ENCODE measurements around the gene CHD9.

Gene CHD9, protein sequence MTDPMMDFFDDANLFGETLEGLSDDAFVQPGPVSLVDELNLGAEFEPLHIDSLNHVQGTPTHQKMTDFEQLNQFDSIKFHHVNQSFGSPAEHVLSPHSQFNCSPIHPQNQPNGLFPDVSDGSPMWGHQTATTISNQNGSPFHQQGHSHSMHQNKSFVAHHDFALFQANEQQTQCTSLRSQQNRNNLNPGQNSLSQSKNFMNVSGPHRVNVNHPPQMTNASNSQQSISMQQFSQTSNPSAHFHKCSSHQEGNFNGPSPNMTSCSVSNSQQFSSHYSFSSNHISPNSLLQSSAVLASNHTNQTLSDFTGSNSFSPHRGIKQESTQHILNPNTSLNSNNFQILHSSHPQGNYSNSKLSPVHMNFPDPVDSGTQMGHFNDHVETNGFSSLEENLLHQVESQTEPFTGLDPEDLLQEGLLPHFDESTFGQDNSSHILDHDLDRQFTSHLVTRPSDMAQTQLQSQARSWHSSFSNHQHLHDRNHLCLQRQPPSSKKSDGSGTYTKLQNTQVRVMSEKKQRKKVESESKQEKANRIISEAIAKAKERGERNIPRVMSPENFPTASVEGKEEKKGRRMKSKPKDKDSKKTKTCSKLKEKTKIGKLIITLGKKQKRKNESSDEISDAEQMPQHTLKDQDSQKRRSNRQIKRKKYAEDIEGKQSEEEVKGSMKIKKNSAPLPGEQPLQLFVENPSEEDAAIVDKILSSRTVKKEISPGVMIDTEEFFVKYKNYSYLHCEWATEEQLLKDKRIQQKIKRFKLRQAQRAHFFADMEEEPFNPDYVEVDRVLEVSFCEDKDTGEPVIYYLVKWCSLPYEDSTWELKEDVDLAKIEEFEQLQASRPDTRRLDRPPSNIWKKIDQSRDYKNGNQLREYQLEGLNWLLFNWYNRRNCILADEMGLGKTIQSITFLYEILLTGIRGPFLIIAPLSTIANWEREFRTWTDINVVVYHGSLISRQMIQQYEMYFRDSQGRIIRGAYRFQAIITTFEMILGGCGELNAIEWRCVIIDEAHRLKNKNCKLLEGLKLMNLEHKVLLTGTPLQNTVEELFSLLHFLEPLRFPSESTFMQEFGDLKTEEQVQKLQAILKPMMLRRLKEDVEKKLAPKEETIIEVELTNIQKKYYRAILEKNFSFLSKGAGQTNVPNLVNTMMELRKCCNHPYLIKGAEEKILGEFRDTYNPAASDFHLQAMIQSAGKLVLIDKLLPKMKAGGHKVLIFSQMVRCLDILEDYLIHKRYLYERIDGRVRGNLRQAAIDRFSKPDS (N-terminal part only)

DNA sequence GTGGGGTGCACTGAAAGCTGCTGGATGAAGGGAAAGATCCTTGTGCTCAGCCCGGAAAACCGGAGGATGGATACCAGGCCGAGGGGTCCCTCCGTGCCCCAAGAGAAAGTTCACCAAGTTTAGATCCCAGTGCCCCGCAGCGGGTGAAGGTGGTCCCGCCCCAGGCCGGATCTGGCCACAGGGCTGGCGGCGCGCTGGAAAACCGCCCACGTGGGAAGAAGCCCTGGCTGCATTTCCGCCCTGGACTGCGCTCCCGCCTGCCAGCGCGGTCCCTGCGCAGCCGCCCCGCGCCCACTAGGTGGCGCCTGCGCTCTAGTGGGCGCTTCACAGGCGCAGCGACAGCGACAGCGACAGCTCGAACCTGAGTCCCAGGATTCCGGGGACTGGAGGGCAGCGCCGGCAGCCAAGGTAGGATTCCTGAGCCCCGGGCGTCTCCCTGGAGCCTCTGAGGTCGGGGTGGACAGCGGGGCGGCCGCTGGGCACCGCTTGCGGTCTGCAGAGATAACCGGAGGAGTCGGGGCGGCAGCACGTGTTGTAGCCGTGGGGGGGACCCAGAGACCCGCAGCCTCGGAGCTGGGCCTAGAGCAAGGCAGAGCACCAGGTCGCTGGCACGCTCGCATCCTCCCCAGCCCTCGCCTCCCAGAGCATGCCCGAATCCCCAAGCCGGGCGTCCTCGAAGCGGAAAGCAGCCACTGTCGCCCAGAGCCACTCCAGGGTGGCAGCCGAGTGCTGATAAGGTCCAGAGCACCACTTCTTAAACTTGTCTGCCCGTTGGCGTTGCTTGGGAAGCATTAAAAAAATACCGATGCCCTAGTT is at the start of gene CHD9:
CHD9 (plus strand) TSS at position 322 of the 816 bp plus-strand sequence. CDS start 101,099 bp downstream, outside the sequence.
- Histone ChIP-seq H3K9me3 (ENCODE audit: insufficient read depth, low read length) (no peaks in the 10 kb centered on the region), H3K9ac (ENCODE audit: insufficient read length, low read depth) (peak within 1 kb of the TSS; percentile 96), H3K4me1 (ENCODE audit: insufficient read depth, insufficient read length) (peaks cover 10% of the 10 kb centered on the region), H3K27me3 (ENCODE audit: insufficient read depth, insufficient read length) (peaks cover 5% of the 10 kb centered on the region), H3K36me3 (ENCODE audit: insufficient read depth, insufficient read length, low read length) (peaks cover 16% of the 10 kb centered on the region), H3K4me3 (ENCODE audit: insufficient read length, low read depth) (peak within 1 kb of the TSS; percentile 73)
- no peak for TF ChIP-seq ZNF274 (IDR thresholded peaks at IDR 0.05; ENCODE audit: low read depth, low read length)
- TF ChIP-seq YY1 (IDR thresholded peaks at IDR 0.05; ENCODE audit: insufficient read depth, insufficient read length), result peak; percentile 9
- peak; percentile 81 for DNase-seq (ENCODE audit: low read depth, low spot score)

DNA sequence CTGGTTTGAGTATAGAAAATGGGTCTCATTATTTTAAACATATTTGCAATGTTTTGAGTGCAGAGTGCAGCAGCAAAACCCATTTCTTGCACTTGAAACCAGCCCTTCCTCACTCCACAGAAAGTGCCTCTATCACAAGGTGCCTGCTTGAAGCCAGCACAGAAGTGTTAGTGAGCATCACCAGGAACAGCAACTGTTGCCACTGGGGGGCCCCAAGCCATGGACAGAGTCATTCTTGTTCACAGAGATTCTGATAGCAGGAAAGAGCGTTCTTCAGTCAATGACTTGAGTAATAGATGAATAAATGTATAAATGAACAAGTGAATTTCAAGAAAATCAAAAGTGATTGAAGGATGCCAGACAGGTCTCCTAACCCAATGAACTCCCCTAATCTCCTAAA is 47.7 kb upstream of the CHD9 start:
- no peak for DNase-seq (ENCODE audit: low read depth, low spot score)
- Histone ChIP-seq H3K36me3 (ENCODE audit: insufficient read depth, insufficient read length, low read length) (no peaks in the 10 kb centered on the region), H3K27me3 (ENCODE audit: insufficient read depth, insufficient read length) (no peaks in the 10 kb centered on the region), H3K4me3 (ENCODE audit: insufficient read length, low read depth) (no peak overlapping the region), H3K9ac (ENCODE audit: insufficient read length, low read depth) (no peak overlapping the region), H3K9me3 (ENCODE audit: insufficient read depth, low read length) (no peaks in the 10 kb centered on the region), H3K4me1 (ENCODE audit: insufficient read depth, insufficient read length) (no peaks in the 10 kb centered on the region)
- no peak for TF ChIP-seq ZNF274 (IDR thresholded peaks at IDR 0.05; ENCODE audit: low read depth, low read length)

DNA sequence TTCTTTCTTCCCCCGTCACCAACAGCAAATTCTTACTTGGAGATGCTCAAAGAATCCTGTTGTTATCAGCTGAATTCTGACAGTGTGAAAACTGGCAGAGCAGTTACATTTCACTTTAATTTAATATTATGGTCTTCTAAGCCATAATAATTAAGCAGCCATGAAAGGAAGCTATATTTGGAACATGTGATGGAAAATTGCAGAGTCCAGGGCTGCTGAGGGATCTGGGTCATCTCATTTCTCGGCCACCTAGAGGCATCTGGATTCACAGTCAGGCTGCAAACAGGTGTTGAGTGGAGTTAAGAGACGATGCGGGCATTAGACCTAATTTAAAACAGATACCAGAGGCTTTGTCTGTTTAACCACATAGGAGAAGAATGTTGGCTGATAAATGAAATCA is 40.5 kb upstream of the CHD9 start:
- Histone ChIP-seq H3K9ac (ENCODE audit: insufficient read length, low read depth) (no peak overlapping the region), H3K4me3 (ENCODE audit: insufficient read length, low read depth) (no peak overlapping the region), H3K9me3 (ENCODE audit: insufficient read depth, low read length) (no peaks in the 10 kb centered on the region), H3K4me1 (ENCODE audit: insufficient read depth, insufficient read length) (no peaks in the 10 kb centered on the region), H3K36me3 (ENCODE audit: insufficient read depth, insufficient read length, low read length) (no peaks in the 10 kb centered on the region), H3K27me3 (ENCODE audit: insufficient read depth, insufficient read length) (no peaks in the 10 kb centered on the region)
- no peak for TF ChIP-seq ZNF274 (IDR thresholded peaks at IDR 0.05; ENCODE audit: low read depth, low read length)
- TF ChIP-seq YY1 (IDR thresholded peaks at IDR 0.05; ENCODE audit: insufficient read depth, insufficient read length), result no peak
- no peak for TF ChIP-seq SUZ12 (IDR thresholded peaks at IDR 0.05; ENCODE audit: extremely low read depth, insufficient read depth, insufficient read length)
- no peak for DNase-seq (ENCODE audit: low read depth, low spot score)

DNA sequence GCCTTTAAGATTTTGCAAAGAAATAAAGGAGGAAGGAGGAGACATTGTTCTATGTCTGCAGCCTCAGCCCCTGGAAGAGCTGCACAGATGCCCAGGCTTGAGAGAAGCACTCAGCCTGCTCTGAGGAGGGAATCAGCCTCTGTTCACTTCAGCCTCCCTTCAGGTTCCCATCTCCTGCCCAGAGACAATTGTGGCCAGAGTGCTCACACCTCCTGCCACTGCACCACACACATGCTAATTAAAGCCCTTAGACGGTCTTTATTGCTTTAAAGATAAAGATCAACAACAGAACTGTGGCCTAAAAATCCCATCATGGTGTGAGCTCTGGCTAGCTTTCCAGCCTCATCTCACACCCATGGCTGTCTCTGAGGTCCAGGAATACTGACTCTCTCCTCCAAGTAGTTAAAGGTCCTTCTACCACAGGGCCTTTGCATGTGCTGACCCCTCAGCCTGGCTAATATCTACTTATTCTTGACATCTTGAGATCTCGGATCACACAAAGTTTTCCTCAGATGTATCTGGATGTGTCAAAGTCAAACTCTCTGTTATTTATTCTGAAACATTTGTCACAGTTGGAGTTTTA is 35.9 kb upstream of the CHD9 start:
- Histone ChIP-seq H3K4me3 (ENCODE audit: insufficient read length, low read depth) (no peak overlapping the region), H3K9ac (ENCODE audit: insufficient read length, low read depth) (no peak overlapping the region), H3K36me3 (ENCODE audit: insufficient read depth, insufficient read length, low read length) (no peaks in the 10 kb centered on the region), H3K27me3 (ENCODE audit: insufficient read depth, insufficient read length) (no peaks in the 10 kb centered on the region), H3K4me1 (ENCODE audit: insufficient read depth, insufficient read length) (no peaks in the 10 kb centered on the region), H3K9me3 (ENCODE audit: insufficient read depth, low read length) (no peaks in the 10 kb centered on the region)
- DNase-seq (ENCODE audit: low read depth, low spot score), result peak; percentile 62
- TF ChIP-seq YY1 (IDR thresholded peaks at IDR 0.05; ENCODE audit: insufficient read depth, insufficient read length) (no peak), SUZ12 (IDR thresholded peaks at IDR 0.05; ENCODE audit: extremely low read depth, insufficient read depth, insufficient read length) (no peak), ZNF274 (IDR thresholded peaks at IDR 0.05; ENCODE audit: low read depth, low read length) (no peak)

- Histone ChIP-seq H3K9me3 (ENCODE audit: insufficient read depth, low read length) (no peaks in the 10 kb centered on the region), H3K4me1 (ENCODE audit: insufficient read depth, insufficient read length) (no peaks in the 10 kb centered on the region), H3K36me3 (ENCODE audit: insufficient read depth, insufficient read length, low read length) (no peaks in the 10 kb centered on the region), H3K9ac (ENCODE audit: insufficient read length, low read depth) (no peak overlapping the region), H3K27me3 (ENCODE audit: insufficient read depth, insufficient read length) (no peaks in the 10 kb centered on the region), H3K4me3 (ENCODE audit: insufficient read length, low read depth) (no peak overlapping the region)
- DNase-seq (ENCODE audit: low read depth, low spot score), result peak; percentile 57
- no peak for TF ChIP-seq ZNF274 (IDR thresholded peaks at IDR 0.05; ENCODE audit: low read depth, low read length)
- no peak for TF ChIP-seq YY1 (IDR thresholded peaks at IDR 0.05; ENCODE audit: insufficient read depth, insufficient read length)
- no peak for TF ChIP-seq SUZ12 (IDR thresholded peaks at IDR 0.05; ENCODE audit: extremely low read depth, insufficient read depth, insufficient read length)
Observed at GRCh38 chr16:53022374-53022773, 32.4 kb upstream of the CHD9 start.

GRCh38 chr16:53024045-53024444 is 30.7 kb upstream of the CHD9 start:
- Histone ChIP-seq H3K4me1 (ENCODE audit: insufficient read depth, insufficient read length) (no peaks in the 10 kb centered on the region), H3K9ac (ENCODE audit: insufficient read length, low read depth) (no peak overlapping the region), H3K4me3 (ENCODE audit: insufficient read length, low read depth) (no peak overlapping the region), H3K27me3 (ENCODE audit: insufficient read depth, insufficient read length) (no peaks in the 10 kb centered on the region), H3K9me3 (ENCODE audit: insufficient read depth, low read length) (no peaks in the 10 kb centered on the region), H3K36me3 (ENCODE audit: insufficient read depth, insufficient read length, low read length) (no peaks in the 10 kb centered on the region)
- no peak for TF ChIP-seq YY1 (IDR thresholded peaks at IDR 0.05; ENCODE audit: insufficient read depth, insufficient read length)
- no peak for TF ChIP-seq SUZ12 (IDR thresholded peaks at IDR 0.05; ENCODE audit: extremely low read depth, insufficient read depth, insufficient read length)
- TF ChIP-seq ZNF274 (IDR thresholded peaks at IDR 0.05; ENCODE audit: low read depth, low read length), result no peak
- DNase-seq (ENCODE audit: low read depth, low spot score), result no peak

All from NT2/D1 (cell line).